HG03575 (cell line): Measurements from ENCODE around the gene MED7.
"Not testable (repeated sequence)": the region's sequence is repeated elsewhere in the genome, so short reads cannot be mapped to it uniquely, and the experiment has no call there.

Source experiments
- ATAC-seq: cut with Tn5 transposase; IDR thresholded peaks from one replicate; pipeline ENCODE4 v1.9.1; 2021; ENCODE audit not compliant: unreplicated experiment, insufficient number of reproducible peaks, low FRiP score; ENCODE audit errors: extremely low read depth

The MED7 gene, protein sequence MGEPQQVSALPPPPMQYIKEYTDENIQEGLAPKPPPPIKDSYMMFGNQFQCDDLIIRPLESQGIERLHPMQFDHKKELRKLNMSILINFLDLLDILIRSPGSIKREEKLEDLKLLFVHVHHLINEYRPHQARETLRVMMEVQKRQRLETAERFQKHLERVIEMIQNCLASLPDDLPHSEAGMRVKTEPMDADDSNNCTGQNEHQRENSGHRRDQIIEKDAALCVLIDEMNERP

DNA sequence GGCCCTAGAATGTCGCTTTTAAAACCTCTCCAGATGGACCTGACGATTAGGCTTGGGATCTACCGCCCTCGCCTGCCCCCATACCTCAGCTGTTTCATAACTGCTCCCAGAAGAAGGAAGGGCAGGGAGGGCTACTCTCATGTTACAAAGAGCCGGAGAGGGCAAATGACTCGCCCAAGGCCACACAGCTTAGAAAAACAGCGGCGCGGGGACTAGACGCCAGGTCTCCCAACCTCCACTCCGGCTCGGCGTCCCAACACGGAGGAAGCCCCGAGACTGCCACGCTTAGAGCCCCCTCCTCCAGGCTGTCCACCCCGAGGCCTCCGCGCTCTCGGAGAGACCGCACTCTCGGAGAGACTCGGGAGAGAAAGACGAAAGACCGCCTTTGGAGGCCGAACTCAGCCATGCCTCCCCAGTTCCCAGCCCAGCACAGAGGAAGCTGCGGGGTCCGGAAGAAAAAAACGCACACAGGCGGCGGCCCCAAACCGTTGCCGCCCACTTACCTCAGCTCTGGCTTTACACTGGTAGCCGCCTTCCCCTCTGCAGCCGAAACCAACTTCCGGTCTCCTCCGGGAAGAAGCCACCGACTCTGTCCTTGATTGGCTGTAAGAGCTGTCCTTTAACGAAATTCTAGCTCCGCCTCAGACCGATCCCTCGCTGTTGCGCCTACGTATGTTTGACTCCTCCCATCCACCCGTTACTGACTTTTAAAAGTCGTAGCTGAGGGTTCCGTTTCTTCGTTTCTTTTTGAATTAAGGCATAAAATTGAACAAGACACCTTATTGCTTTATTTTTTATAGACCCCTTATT lies at the start of gene MED7:
Gene MED7 (minus strand): TSS at position 549 of the 810 bp plus-strand sequence. CDS start 3,434 bp downstream, outside the sequence.
- peak; percentile 99 for ATAC-seq

DNA sequence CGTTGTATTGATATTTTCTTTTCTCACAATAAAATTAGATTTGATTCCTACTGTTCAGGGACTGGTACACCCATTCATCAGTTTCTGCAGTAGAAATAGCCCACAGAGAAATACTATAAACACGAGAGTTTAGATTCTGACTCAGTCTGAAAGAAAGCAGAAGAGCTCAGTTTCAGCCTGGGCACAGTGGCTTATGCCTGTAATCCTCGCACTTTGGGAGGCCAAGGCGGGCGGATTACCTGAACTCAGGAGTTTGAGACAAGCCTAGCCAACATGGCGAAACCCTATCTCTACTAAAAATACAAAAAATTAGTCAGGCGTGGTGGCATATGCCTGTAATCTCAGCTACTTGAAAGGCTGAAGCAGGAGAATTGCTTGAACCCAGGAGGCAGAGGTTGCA lies 46.6 kb upstream of the MED7 start:
- peak; percentile 71 for ATAC-seq

DNA sequence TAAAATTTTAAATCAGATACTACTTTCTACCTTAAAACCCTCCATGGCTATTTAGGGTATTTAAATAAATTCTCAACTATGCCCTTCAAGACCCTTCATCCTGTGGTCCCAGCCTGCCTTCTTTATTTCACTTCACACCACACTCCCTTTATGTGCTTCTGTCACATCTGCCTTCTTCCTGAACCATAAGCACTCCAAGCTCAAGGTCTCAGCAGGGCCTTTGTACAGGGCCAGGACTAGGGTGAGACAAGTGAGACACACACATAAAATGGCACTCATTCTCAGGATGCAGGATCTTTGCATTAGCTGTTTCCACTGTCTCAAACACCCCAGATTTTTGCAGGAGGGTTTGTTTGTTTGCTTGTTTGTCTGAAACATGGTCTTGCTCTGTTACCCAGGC lies 45.6 kb upstream of the MED7 start:
- no peak for ATAC-seq

DNA sequence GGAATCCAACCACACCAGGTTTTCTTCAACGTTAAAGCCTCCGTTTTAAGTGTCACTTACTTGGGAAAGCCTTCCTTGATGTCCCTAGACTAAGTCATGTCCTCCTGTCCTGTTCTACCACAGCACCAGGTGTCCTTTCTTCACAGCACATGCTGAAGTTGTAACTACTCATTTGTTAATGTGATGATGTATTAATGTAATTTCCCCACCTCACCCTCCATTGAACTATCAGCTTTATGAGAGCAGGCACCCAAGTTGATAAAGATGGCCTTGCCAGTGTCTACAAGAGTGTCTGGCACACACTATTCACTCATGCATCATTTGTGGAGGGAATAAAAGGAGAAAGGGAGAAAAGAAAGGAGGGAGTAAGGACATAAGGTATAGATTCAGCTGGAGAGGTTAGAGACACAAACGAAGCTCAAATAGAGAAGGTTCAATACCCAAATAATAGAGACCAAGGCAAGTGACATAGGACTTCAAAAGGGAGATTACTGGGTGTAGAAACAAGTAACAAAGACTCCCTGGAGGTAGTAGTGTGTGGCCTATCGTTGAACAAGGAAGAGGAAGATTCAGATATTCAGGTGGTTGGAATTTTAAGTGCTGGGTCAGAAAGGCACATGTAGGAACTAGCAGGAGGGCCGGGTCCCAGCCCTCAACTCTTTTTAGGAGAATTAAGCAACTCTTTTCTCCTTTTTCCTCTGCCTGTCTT lies 44.5 kb upstream of the MED7 start:
- ATAC-seq: no peak

DNA sequence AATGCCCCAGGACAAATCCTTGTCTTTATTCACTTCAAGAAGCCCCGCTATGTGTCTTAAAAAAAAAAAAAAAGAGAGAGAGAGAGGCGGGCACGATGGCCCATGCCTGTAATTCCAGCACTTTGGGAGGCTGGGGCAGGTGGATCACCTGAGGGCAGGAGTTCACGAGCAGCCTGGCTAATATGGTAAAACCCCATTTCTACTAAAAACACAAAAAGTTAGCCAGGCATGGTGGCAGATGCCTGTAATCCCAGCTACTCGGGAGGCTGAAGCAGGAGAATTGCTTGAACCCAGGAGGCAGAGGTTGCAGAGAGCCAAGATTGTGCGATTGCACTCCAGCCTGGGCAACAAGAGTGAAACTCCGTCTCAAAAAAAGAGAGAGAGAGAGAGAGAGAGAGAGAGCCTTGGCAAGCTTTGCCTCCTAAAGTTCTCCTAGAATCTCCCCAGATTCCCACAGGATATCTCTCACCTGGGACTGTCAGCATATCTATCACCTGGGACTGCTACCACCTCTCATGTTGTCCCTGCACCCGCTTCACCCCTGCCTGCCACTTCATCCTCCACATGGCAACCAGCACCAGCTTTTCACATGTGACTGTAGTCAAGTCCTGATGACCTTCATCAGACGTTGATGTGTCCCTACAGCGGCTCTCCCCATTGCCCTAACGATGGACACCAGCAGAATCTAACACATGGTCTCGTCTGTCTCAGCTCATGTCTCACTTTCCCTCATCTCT lies 43.8 kb upstream of the MED7 start:
- ATAC-seq: no peak

DNA sequence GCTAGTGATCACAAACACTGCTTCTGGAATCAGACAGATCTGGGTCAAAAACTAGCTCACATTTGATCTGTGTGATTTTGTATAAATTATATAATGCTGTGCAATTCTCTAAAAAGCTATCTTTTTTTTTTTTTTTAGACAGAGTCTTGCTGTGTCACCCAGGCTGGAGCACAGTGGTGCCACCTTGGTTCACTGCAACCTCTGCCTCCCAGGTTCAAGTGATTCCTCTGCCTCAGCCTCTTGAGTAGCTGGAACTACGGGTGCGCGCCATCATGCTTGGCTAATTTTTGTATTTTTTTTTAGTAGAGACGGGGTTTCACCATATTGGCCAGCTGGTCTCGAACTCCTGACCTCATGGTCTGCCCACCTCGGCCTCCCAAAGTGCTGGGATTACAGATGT lies 42.5 kb upstream of the MED7 start:
- ATAC-seq: not testable (repeated sequence)

DNA sequence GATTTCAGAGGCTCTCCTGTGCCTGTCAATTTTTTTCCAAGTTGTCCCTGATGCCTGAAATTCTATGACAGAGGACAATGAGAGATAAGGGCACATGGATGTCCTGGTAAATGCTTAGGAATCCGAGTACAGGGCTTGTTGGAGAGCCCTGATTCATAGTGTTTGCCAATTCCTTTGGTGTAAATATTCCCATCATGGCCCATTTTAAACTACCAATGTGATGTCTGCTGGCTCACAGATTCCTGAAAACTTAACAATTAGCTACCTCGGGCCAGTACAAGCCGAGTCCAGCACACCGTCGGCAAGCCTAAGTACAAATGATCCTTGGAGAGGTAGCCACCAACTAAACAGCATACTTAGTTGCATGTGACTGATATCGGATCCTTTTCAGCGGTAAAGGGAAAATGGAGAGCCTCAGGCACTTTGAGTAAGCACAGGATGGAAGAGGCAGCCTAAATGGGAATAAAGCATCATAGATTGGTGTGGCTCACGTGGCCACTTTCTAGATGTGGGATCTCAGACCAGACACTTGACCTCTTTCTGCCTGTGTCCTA lies 41.5 kb upstream of the MED7 start:
- no peak for ATAC-seq

DNA sequence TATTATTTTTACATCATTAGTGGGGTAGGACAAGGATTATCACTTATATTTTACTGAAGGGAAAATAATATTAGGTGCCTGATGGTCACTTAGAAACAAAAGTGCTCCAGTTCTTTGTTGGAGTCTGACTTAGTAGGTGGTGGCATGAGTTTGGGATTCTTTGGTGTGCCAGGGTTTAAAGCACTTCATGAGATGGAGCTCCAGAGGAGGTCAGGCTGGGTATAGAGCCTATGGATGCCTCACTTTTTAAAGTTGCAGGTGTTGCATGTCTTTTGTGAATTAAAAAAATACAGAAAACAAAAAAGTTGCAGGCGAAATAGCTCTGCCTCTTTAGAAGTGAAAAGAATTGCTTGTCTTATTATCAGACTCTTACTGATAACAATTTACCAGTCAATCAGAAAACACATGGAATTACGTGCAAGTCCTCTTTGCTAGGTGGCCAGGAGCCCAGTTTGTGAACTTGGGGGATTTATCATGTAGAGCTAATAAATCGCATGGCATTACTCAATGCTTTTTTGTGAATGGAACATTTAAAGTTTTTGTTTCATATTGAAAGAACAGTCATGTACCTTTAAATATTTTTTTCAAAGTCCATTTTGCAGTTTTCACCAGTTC lies 39.6 kb upstream of the MED7 start:
- ATAC-seq: no peak

DNA sequence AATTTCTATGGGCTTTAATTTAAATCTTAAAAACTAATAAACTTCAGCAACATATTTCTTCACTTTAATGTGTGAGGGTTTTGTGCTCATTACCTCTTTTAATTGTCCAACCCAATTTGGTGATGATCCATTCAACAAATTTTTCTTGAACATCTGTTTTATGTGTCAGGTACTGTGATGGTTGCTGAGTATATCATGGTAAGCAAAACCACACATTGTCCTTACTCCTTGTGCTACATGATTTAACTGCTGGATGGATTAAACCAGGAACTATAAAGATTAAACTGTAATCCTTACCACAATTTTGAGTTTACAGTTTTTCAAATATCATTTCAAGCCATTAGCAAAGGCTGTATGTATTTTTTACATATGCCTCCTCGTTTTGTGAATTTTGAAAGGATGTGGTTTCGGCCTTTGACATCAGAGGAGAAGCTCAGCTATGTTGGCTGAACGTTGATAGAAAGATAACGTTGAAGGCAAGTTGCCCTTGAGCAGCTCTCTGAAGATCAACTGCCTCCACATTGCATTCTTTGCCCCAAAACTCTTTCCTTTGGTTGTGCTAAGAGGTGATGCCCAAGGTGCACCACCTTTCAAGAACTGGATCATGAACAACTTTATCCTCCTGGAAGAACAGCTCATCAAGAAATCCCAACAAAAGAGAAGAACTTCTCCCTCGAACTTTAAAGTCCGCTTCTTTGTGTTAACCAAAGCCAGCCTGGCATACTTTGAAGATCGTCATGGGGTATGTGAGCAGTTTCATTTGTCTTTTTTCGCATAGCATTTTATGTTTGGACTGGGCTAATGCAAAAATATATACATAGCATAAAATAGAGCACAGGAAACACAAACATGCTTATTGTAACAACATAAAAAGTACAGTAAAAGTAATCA lies 38.0 kb upstream of the MED7 start, which contains the start of gene ITK:
Gene ITK (plus strand): TSS at position 467 of the 891 bp plus-strand sequence. CDS start 138 bp downstream, at position 605.
- ATAC-seq: no peak

DNA sequence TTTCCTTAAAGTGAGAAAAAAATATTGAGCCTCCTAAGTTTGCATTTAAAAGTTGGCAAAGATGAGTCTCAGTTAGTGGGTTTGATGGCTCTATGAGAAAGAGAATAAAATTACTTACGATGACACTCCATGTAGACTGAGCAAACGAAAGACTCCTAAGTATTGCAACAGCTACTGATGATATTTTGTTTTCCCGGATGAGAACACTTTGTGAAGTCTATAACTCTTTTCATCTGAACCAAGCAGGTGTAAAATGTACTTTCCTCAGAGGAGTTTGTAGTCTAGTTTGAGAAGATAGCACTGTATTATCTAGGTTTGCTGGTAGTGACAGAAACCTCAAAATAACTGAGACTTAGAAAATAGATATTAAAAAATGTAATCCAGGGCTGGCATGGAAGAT lies 36.3 kb upstream of the MED7 start:
- no peak for ATAC-seq

DNA sequence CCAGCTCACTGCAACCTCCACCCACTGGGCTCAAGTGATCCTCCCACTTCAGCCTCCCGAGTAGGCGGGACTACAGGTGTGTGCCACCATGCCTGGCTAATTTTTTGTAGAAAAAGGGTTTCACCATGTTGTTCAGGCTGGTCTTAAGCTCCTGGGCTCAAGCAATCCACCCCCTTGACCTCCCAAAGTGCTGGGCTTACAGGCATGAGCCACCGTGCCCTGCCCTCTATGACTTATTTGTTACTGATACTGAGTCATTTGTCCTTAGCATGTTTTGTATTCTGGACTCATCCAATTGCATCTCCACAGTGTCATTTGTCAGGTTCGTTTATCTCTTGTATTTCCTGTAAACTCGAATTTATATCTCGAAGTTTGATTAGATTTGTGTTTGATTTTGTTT lies 35.3 kb upstream of the MED7 start:
- no peak for ATAC-seq

DNA sequence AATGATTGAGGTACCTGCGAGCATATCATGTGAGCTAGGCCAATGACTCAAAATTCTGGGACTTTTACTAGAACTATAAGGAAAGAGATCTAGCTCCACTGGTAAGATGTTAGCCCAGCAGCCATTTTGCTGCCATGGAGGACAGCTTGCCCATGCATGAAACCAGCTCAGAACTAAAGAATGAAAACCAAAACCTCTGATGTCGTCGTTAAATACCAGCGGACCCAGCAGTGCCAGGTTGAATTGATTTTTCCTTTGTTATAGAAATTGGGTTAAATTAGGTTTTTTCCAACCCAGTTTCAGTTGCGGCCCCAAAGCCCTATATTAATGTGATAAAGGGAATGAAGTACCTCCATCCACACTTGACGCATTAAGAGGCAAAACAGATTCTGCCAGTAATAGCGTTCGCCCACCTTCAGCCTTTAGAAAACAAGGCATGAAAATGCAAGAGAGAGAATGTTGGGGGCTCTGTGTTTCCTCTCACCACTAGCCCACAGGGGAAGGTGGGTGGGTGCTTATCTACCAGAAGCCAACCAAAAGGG lies 32.5 kb upstream of the MED7 start:
- ATAC-seq: no peak

DNA sequence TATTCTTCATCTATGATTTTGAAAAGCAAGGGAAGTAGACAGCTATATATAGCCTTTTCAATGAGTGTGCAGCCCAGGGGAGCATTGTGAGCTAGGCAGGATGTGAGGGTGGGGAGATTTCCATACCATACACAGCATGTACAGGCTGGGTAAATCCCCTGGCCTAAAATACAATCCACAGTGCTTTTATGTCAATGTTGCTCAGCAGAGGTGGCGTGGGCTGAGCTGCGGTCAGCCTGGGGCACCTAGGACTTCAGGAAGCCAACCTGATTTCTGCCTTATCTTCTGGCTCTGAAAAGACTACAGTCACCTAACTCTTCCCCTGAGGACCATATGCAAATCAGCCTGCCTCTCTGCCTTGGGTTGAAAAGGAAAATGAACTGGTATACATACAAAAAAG lies 29.7 kb upstream of the MED7 start:
- ATAC-seq: peak; percentile 99

DNA sequence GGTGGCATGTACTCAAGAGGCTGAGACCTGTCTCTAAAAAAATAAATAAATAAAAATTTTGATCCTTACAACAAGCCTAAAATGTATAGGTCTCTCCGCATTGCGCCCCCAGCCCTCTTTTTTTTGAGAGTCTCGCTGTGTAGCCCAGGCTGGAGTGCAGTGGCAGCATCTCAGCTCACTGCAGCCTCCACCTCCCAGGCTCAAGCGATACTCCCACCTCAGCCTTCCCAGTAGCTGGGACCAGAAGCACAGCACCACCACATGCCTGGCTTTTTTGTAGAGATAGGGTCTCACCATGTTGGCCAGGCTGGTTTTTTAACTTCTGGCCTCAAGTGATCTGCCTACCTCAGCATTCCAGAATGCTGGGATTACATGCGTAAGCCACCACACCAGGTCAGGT lies 25.6 kb upstream of the MED7 start:
- no peak for ATAC-seq

DNA sequence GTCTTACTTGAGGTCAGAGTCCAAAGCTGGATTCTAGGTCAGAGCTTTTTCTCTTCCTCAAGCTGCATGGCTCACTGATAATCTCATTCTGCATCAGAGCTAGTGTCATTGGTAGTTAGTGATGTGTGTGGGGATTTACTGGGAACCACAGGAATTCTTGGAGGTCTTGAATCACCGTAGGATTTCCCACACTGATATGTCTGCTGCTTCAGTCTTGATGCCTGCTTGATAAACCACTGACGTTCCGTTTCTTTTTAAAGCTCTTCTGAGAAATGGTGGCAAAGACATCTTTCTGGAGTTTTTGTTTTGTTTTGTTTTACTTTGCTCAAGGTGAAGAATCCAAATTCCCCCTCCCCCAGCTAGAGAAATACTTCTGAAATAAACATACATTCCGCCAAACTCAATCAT lies 24.6 kb upstream of the MED7 start:
- ATAC-seq: no peak

DNA sequence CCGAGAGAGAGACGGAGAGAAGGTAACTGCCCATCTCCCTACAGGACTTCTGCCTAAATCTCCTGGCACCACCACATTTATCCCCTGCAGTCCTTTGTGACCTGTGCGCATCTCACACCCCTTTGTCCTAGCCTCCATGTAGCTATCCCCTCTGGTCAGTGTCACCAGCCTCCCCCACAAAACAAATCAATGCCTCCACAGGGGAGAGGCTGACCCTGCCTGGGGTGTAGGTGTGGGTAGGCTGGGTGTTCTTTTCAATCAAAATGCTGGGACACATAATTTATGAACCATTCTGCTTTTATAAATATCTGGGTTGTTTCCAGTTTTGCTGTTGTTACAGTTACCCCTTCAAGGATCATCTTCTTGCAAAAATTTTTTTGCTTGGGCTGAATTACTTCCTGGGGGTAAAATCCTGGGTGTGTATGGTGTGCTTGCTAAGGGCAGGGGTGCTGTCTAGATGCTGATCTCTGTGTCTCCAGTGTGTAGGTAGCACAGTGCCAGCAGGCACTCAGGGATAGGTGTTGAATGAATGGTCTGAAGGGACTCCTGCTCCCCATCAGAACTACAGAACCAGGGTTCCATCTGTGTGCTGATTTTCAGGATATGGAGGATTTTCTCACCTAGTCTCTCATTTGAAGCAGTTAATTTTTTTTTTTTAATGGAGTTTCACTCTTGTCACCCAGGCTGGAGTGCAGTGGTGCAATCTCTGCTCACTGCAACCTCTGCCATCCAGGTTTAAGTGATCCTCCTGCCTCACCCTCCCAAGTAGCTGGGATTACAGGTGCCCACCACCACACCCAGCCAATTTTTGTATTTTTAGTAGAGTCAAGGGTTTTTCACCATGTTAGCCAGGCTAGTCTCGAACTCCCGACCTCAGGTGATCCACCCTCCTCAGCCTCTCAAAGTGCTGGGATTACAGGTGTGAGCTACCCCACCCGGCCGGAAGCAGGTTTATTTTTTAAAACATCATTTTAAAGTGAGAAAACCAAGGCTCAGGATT lies 23.8 kb upstream of the MED7 start, which contains the start of gene GARIN3:
Gene GARIN3 (minus strand): TSS at position 51 of the 1,000 bp plus-strand sequence. CDS start 96 bp downstream, outside the sequence.
- no peak for ATAC-seq
